Activated CD4-positive, CD25-positive, alpha-beta regulatory T cell treated with anti-CD3 and anti-CD28 coated beads, Interleukin-2, amount 50 U/mL, for 72 hours (primary cell): ENCODE data around the gene TGOLN2.
"Not testable (repeated sequence)": the region's sequence is repeated elsewhere in the genome, so short reads cannot be mapped to it uniquely, and the experiment has no call there.

Experiments used
- DNase-seq: peaks from one replicate; pipeline ENCODE4 v3.0.0; 2021

The TGOLN2 gene

GRCh38 chr2:85327822-85328617 is at the start of gene TGOLN2:
Gene TGOLN2 (minus strand): TSS chr2:85327989. CDS start chr2:85327962, 27 bp downstream.
- DNase-seq = peak; percentile 96

- no peak for DNase-seq
These were observed 49.3 kb upstream of the TGOLN2 start for GRCh38 chr2:85377083-85377482.

DNA sequence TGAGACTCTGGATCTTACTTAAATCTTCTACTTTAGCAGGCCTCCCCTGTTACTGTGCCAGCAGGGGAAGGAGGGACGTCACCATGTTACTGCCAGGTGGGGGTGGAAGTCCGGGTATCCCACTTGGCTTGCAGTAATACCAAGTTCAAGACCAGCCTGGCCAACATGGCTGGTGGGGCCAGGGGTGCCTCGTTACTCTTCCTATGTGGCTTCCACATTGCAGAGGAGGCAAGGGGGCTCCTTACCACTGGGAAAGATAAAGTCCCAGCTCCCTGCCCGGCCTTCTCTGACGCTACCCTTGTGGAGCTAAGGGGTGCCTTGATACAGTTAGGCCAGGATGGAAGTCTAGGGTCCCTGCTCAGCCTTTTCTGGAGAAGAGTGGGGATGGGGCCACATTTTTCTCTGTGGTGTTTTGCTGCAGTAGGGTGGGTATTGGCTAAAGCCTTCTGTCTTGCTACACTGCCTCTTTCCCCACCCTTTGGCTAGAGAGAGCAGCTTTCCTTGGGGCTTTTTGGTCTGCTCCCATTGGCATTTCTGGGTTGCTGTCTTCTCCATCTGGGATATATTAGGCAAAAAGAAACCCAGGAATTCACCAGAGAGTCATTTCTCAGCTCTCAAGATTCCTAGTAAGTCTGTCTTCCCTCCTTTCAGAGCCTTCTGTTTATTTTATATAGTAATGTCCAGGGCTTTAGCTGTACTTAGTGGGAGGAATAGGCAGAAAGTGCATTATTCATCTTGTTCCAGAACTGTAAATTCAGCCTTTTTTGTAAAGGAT is 48.7 kb upstream of the TGOLN2 start:
- DNase-seq = no peak

DNA sequence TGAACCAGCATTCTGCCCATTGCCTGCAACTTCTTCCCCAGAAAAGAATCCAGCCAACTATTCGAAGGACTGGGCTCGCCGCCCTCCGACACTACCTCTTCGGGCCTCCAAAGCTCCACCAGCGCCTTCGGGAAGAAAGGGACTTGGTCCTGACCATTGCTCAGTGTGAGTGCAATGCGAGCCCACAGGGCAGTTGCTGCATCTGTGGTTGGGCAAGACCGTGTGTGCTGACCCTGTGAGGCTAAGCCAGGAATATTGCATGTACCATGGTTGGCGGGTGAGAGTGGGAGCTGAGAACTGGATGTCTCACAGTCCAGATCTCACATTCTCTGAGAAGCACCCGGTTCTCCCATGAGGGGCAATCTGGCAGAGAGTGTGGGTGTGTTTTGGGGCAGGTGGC is 43.3 kb upstream of the TGOLN2 start:
- no peak for DNase-seq

DNA sequence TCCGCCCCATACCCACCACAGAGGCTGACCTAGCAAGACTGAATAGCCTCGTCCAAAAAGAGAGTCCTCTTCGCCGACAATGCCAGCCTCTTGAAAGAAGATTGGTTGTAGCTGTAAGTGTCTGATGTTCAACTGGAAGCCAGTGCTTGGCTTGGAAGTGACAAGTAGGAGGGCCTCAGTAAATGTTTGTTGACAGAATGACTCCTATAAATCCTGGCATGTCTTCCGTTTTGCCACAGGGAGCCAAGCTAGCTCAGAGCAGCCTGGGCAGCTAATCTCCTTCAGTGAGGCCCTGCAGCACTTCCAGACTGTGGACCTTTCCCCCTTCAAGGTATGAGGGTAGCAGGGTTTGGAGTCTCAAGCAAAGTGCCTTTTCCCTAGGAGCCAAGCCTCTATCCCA is 41.7 kb upstream of the TGOLN2 start:
- no peak for DNase-seq

GRCh38 chr2:85368921-85369320 is 41.1 kb upstream of the TGOLN2 start:
- no peak for DNase-seq

GRCh38 chr2:85367180-85367579 is 39.4 kb upstream of the TGOLN2 start:
- DNase-seq = no peak

DNA sequence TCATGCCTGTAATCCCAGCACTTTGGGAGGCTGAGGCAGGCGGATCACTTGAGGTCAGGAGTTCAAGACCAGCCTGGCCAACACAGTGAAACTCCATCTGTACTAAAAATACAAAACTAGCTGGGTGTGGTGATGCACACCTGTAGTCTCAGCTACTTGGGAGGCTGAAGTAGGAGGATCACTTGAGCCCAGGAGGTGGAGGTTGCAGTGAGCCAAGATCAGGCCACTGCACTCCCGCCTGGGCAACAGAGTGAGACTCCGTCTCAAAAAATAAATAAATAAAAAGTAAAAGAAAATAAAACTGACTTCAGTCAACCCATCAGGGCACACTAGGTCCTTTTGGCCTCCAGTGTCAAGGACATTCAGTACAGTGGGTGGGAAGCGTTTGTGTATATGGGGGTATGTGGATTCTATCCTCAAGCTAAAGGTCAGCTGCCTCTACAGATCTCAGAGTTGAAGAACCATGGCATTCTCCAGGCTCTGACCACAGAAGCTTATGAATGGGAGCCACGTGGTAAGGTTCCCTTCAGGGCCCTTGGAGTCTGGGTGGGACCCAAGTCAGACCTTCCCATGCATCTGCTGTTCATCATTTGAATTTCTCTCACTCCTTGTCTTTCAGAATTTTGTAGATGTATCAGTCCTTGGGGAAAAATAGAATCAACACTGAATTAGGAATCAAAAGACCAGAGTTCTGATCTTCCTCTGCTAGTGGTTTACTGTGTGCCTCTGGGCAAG is 35.0 kb upstream of the TGOLN2 start:
- not testable (repeated sequence) for DNase-seq

GRCh38 chr2:85357736-85358135 is 29.9 kb upstream of the TGOLN2 start:
- no peak for DNase-seq

- no peak for DNase-seq
These were observed 28.4 kb upstream of the TGOLN2 start for GRCh38 chr2:85356186-85356585.

DNA sequence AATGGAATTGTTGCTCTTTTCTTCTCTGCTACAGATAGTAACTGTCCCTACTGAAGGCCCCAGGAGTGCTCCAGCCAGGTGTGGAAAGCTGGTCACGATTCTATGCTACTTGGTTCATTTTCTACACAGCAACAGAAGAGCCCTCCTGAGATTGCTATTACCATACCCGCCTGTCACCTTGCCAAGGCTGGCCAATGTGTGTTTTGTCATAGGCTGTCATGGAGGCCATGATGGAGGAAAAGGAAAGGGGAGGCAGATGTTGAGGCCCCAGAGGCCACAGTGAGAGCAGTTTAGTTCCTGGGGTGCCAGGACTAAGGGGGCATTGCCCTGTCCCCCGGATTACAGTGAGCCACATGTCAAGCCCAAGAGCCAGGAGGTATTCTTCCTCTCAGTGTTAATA is 27.7 kb upstream of the TGOLN2 start:
- no peak for DNase-seq

- no peak for DNase-seq
These were observed 27.3 kb upstream of the TGOLN2 start for GRCh38 chr2:85355073-85355410.

- peak; percentile 90 for DNase-seq
These were observed 26.7 kb upstream of the TGOLN2 start, which contains the start of the genes ELMOD3 and RETSAT for GRCh38 chr2:85354286-85355072. Gene ELMOD3 (plus strand): TSS chr2:85354769. CDS start chr2:85357199, 2,430 bp downstream. Gene RETSAT (minus strand): TSS chr2:85354528. CDS start chr2:85354507, 21 bp downstream.

DNA sequence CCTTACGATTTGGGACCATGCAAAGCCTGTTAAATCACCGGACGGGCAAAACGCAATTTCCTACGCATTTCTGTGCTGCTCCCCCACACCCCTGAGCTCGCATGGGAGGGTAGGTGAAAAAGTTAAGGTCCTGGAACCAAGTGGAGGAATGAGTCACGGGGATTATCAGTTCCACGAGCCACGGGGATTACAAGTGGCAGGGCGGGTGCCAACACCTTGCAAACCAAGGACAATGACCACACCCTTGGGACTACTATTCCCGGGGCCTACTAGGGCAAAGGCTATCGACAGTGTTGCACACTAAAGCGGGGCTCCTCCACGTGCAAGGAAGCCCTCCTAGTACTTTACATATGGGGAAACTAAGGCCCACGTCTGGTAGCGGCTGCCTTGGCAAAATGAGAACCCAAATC is 26.1 kb upstream of the TGOLN2 start:
- peak; percentile 34 for DNase-seq

DNA sequence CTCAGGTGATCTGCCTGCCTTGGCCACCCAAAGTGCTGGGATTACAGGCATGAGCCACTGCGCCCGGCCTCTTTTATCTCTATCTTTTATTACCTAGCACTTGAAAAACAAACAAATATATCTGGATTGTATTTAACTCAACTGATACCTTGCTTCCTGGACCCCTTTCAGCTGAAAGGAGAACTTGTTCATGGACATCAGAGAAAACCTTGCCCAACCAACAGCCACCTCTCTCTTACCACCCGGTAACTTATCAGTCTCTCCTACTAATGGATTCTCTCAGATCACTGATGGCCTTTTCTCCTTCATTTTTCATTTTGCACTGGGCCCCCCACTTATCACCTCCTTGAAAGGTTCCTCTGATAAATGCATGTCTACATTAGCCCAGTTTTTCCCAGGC is 19.8 kb upstream of the TGOLN2 start:
- DNase-seq = no peak

GRCh38 chr2:85344356-85344954 is 16.7 kb upstream of the TGOLN2 start:
- DNase-seq = no peak

DNA sequence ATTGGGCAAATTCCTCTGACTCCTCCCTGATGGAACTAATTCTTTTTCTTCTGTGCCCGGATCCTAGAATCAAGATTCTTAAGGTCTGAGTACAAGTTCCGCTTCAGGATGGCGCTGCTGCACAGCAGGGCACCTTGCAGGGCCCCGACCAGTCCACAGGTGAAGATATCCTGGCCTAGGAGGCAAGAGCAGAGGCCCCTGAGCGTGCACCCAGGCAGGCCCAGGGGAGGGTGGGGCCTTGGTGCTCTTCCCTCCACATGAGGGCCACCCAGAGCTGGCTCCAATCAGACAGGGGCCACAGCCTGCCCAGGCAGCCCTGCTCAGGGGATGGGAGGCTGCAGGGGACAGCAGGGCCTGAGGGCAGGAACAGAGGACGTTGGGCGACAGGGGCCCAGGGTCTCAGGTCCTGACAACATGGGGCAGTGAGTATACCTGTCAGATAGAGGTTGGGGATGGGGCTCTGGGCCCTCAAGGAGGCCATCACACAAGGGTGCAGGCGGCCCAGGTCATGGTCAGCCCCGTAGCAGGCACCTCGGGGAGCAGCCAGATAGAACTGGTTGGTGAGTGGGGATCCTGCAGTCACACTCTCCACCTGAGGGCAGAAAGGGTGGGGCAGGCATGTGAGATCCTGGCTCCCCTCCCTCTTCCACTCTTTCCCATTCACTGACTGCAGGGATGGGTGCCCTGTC is 15.6 kb upstream of the TGOLN2 start:
- DNase-seq = not testable (repeated sequence)

DNA sequence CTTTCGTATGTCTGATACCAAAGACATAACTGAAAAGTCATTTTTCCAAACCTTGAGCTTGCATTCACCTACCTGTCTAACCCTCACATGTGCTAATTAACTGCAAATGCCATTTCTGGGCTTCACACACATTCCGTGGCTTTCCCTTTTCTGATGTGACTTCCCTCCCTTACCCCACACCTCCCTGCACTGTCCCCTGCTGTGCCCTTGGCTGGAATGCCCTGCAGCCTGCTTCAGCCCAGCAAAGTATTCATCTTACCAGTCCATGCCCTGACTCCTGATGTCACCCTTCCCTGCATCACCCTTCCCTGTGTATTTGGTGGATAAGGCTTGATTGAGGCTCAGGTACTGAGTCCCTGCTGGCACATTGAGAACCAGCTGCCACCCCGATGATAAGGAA is 14.4 kb upstream of the TGOLN2 start:
- DNase-seq = no peak

DNA sequence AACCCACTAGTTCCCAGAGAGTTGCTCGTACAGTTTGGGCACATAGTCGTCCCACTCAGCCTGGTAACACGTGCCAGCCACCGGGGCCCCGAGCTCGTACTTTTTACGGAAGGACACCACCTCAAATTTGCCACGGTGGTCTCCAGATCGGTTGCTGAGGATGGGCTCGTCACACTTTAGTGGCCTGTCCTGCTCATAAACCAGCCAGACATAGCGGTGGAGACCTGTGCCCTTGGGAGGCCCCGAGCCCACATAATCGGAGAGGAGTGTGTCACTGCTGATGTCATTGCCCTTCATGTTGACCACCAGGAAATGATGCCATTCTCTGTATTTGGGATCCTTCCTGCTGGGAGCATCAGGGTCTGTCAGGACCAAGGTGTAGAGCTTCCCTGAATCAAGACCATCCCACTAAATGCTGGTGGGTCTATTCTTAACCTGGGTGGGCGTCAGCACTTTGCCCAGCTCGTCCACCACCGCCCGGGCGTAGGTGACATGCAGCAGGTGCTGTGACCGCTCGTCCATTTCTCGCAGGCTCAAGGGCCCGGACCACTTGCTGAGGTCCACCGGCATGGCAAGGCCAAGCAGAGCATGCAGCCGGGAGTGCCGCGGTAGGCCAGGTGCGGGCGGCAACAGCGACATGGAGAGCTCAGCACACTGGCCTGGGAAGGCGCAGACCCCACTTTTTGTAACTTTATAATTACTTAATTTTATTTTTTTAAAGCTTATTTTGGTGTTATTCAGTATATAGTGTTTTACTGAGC is 13.7 kb upstream of the TGOLN2 start:
- DNase-seq = no peak

- DNase-seq = no peak
These were observed 12.5 kb upstream of the TGOLN2 start for GRCh38 chr2:85340034-85340892.
